ENCODE measurements around the gene CPED1.

CPED1 gene

GRCh38 chr7:120996988-120997345 lies 8.5 kb downstream of the CPED1 start:
- H3K4me3 ChIP-seq (ENCODE audit: low read depth, low read length), result no peak overlapping the region
- no peak for TF ChIP-seq CTCF (IDR thresholded peaks at IDR 0.05; ENCODE audit: borderline replicate concordance, insufficient read depth, low read depth, low read length)

- no peak overlapping the region for H3K4me3 ChIP-seq (ENCODE audit: low read depth, low read length)
- TF ChIP-seq CTCF (IDR thresholded peaks at IDR 0.05; ENCODE audit: borderline replicate concordance, insufficient read depth, low read depth, low read length), result no peak
Measured at GRCh38 chr7:120997882-120998474, 9.5 kb downstream of the CPED1 start.

GRCh38 chr7:120998520-120998919 lies 10.0 kb downstream of the CPED1 start:
- no peak for TF ChIP-seq CTCF (IDR thresholded peaks at IDR 0.05; ENCODE audit: borderline replicate concordance, insufficient read depth, low read depth, low read length)
- H3K4me3 ChIP-seq (ENCODE audit: low read depth, low read length), result no peak overlapping the region

GRCh38 chr7:120998996-120999565 lies 10.6 kb downstream of the CPED1 start:
- H3K4me3 ChIP-seq (ENCODE audit: low read depth, low read length), result no peak overlapping the region
- TF ChIP-seq CTCF (IDR thresholded peaks at IDR 0.05; ENCODE audit: borderline replicate concordance, insufficient read depth, low read depth, low read length), result no peak

GRCh38 chr7:121000081-121000983 lies 11.8 kb downstream of the CPED1 start:
- H3K4me3 ChIP-seq (ENCODE audit: low read depth, low read length), result no peak overlapping the region
- no peak for TF ChIP-seq CTCF (IDR thresholded peaks at IDR 0.05; ENCODE audit: borderline replicate concordance, insufficient read depth, low read depth, low read length)

GRCh38 chr7:121001234-121001906 lies 12.9 kb downstream of the CPED1 start:
- H3K4me3 ChIP-seq (ENCODE audit: low read depth, low read length), result no peak overlapping the region
- TF ChIP-seq CTCF (IDR thresholded peaks at IDR 0.05; ENCODE audit: borderline replicate concordance, insufficient read depth, low read depth, low read length), result no peak

All from GM12875 (cell line).